HS-27A (cell line): ENCODE data around the gene SNTG2.
"Not testable (repeated sequence)": the region's sequence is repeated elsewhere in the genome, so short reads cannot be mapped to it uniquely, and the experiment has no call there.

Experiments used
- DNase-seq: peaks from one replicate; pipeline ENCODE4 v3.0.0-alpha.2; 2012; ENCODE audit warnings: low read depth, missing footprints

The SNTG2 gene

GRCh38 chr2:1192121-1192520 is 241.5 kb downstream of the SNTG2 start:
- no peak for DNase-seq

GRCh38 chr2:1193801-1194200 is 243.2 kb downstream of the SNTG2 start:
- DNase-seq, result no peak

- DNase-seq, result no peak
Measured at GRCh38 chr2:1203772-1204171, 253.1 kb downstream of the SNTG2 start.

- no peak for DNase-seq
Measured at GRCh38 chr2:1205853-1206252, 255.2 kb downstream of the SNTG2 start.

GRCh38 chr2:1207962-1208510 is 257.4 kb downstream of the SNTG2 start:
- no peak for DNase-seq

- no peak for DNase-seq
Measured at GRCh38 chr2:1208522-1208921, 257.9 kb downstream of the SNTG2 start.

GRCh38 chr2:1209246-1209645 is 258.6 kb downstream of the SNTG2 start:
- no peak for DNase-seq

GRCh38 chr2:1209761-1210160 is 259.1 kb downstream of the SNTG2 start:
- no peak for DNase-seq

- no peak for DNase-seq
Measured at GRCh38 chr2:1210352-1210751, 259.7 kb downstream of the SNTG2 start.

GRCh38 chr2:1219901-1220573 is 269.4 kb downstream of the SNTG2 start:
- no peak for DNase-seq

GRCh38 chr2:1222056-1222455 is 271.4 kb downstream of the SNTG2 start:
- DNase-seq, result no peak

GRCh38 chr2:1223791-1224190 is 273.1 kb downstream of the SNTG2 start:
- no peak for DNase-seq

- no peak for DNase-seq
Measured at GRCh38 chr2:1224901-1225300, 274.3 kb downstream of the SNTG2 start.

GRCh38 chr2:1226766-1227165 is 276.1 kb downstream of the SNTG2 start:
- no peak for DNase-seq

GRCh38 chr2:1227274-1227900 is 276.7 kb downstream of the SNTG2 start:
- DNase-seq, result no peak

GRCh38 chr2:1229596-1229995 is 278.9 kb downstream of the SNTG2 start:
- DNase-seq, result not testable (repeated sequence)

- no peak for DNase-seq
Measured at GRCh38 chr2:1230155-1230893, 279.7 kb downstream of the SNTG2 start.

GRCh38 chr2:1231466-1232063 is 280.9 kb downstream of the SNTG2 start:
- DNase-seq, result no peak

GRCh38 chr2:1233281-1233680 is 282.6 kb downstream of the SNTG2 start:
- DNase-seq, result no peak

- peak; percentile 5 for DNase-seq
Measured at GRCh38 chr2:1234731-1235308, 284.2 kb downstream of the SNTG2 start.

- DNase-seq, result no peak
Measured at GRCh38 chr2:1235806-1236205, 285.2 kb downstream of the SNTG2 start.

GRCh38 chr2:1236606-1237005 is 286.0 kb downstream of the SNTG2 start:
- DNase-seq, result no peak
